H1 (cell line): Measurements from ENCODE around the gene RAD51B. TPM values are rescaled to one million over a fixed set of nuclear protein-coding genes. Genes with fewer than 3 reads are reported as not detected.
A peak's percentile ranks its signal among the peaks of the same experiment; 100 is the strongest.

Experiments
- CTCF ChIA-PET: fragments of 300-600 bp; sonication (Branson Sonifier 250); formaldehyde crosslinking; loops from one replicate; lab custom pipeline; 2021; ENCODE audit not compliant: partially characterized antibody; lab: Charles Lee
- POLR2A ChIA-PET: fragments of 300-600 bp; sonication (Branson Sonifier 250); formaldehyde crosslinking; loops from one replicate; lab custom pipeline; 2021; ENCODE audit warnings: inconsistent platforms; ENCODE audit not compliant: partially characterized antibody; lab: Charles Lee
- DNase-seq, 2 experiments: peaks; one replicate each; pipeline versions ENCODE4 v3.0.0 to v3.0.0-alpha.2; 2010 to 2022; ENCODE audit warnings: low spot score in 2 of 2, low read depth in 1 of 2, mixed read lengths in 1 of 2
- FAIRE-seq: peaks from 2 replicates; lab custom pipeline; 2011; peaks lifted over from hg19 to GRCh38; lab: Jason Lieb, UNC
- H2AFZ ChIP-seq: 2 replicates; pipeline ENCODE4 v1.8.1; 2012; ENCODE audit warnings: low read length, inconsistent platforms
- H2AK5ac ChIP-seq: 2 replicates; pipeline ENCODE4 v1.6.1; 2013; ENCODE audit warnings: low read depth, low read length
- H2BK120ac ChIP-seq: replicated peaks from 2 replicates; pipeline ENCODE3; 2013; ENCODE audit warnings: low read depth, low read length, inconsistent platforms
- H2BK12ac ChIP-seq: 2 replicates; pipeline ENCODE4 v1.6.1; 2013; ENCODE audit warnings: low read depth, low read length
- H2BK15ac ChIP-seq: 2 replicates; pipeline ENCODE4 v1.6.1; 2013; ENCODE audit warnings: low read length
- H2BK20ac ChIP-seq: 2 replicates; pipeline ENCODE4 v1.6.1; 2013; ENCODE audit warnings: low read length
- H2BK5ac ChIP-seq: 2 replicates; pipeline ENCODE4 v1.6.1; 2013; ENCODE audit warnings: low read depth, low read length
- H3K14ac ChIP-seq: 2 replicates; pipeline ENCODE4 v1.6.1; 2013; ENCODE audit warnings: inconsistent platforms; ENCODE audit not compliant: insufficient read length
- H3K18ac ChIP-seq: 2 replicates; pipeline ENCODE4 v1.6.1; 2013; ENCODE audit warnings: low read length; ENCODE audit errors: extremely low read depth
- H3K23ac ChIP-seq: 2 replicates; pipeline ENCODE4 v1.6.1; 2013; ENCODE audit warnings: inconsistent platforms; ENCODE audit not compliant: insufficient read length
- H3K23me2 ChIP-seq: 2 replicates; pipeline ENCODE4 v1.6.1; 2013; ENCODE audit warnings: low read depth, low read length
- H3K27ac ChIP-seq: 2 replicates; pipeline ENCODE4 v1.6.1; 2011; ENCODE audit warnings: low read depth, low read length, inconsistent platforms
- H3K27me3 ChIP-seq, 4 experiments: replicated peaks in 1 of 4; 1 replicate in 1 of 4; 2 replicates in 3 of 4; pipeline versions ENCODE4 v1.6.1 to v1.8.1; 2011 to 2013; ENCODE audit warnings: low read length in 3 of 4, mild to moderate bottlenecking in 3 of 4, inconsistent platforms in 2 of 4, mixed read lengths in 2 of 4, moderate library complexity in 1 of 4; ENCODE audit not compliant: control insufficient read depth in 3 of 4, insufficient read depth in 3 of 4; ENCODE audit errors: extremely low read depth in 1 of 4
- H3K36me3 ChIP-seq, 4 experiments: 2 replicates each; pipeline versions ENCODE4 v1.6.1 to v1.8.1; 2011 to 2013; ENCODE audit warnings: mild to moderate bottlenecking in 4 of 4, low read length in 3 of 4, moderate library complexity in 2 of 4, control low read depth in 1 of 4, inconsistent platforms in 1 of 4; ENCODE audit not compliant: insufficient read depth in 4 of 4, control insufficient read depth in 2 of 4
- H3K4ac ChIP-seq: replicated peaks from 2 replicates; pipeline ENCODE3; 2013; ENCODE audit warnings: low read length, low read depth, mixed read lengths, inconsistent platforms; ENCODE audit not compliant: insufficient read length
- H3K4me1 ChIP-seq, 4 experiments: replicated peaks in 1 of 4; 1 replicate in 1 of 4; 2 replicates in 3 of 4; pipeline versions ENCODE4 v1.6.1 to v1.8.1; 2011 to 2013; ENCODE audit warnings: low read length in 3 of 4, inconsistent platforms in 2 of 4, mixed read lengths in 1 of 4; ENCODE audit not compliant: insufficient read depth in 4 of 4, control insufficient read depth in 3 of 4
- H3K4me2 ChIP-seq, 2 experiments: 2 replicates each; pipeline versions ENCODE4 v1.6.1 to v1.8.1; 2011 to 2013; ENCODE audit warnings: low read depth in 2 of 2, low read length in 2 of 2, control low read depth in 1 of 2, inconsistent platforms in 1 of 2, mild to moderate bottlenecking in 1 of 2; ENCODE audit not compliant: insufficient read depth in 1 of 2
- H3K4me3 ChIP-seq, 4 experiments: fragments of 200-600, 300-600 bp in 1 of 4; sonication (generic), shearing (Covaris generic), sonication (Bioruptor Twin) in 1 of 4; 2 replicates each; pipeline versions ENCODE4 v1.5.1 to v1.8.1; 2011 to 2016; ENCODE audit warnings: low read length in 4 of 4, low read depth in 3 of 4, control low read depth in 2 of 4, inconsistent platforms in 2 of 4, mild to moderate bottlenecking in 2 of 4, mixed read lengths in 1 of 4, moderate library complexity in 1 of 4; ENCODE audit not compliant: insufficient read depth in 2 of 4; ENCODE audit errors: extremely low read depth in 1 of 4
- H3K56ac ChIP-seq: replicated peaks from 2 replicates; pipeline ENCODE3; 2013; ENCODE audit warnings: low read depth, mild to moderate bottlenecking, mixed read lengths, low read length, inconsistent platforms; ENCODE audit not compliant: insufficient read length
- H3K79me1 ChIP-seq: 2 replicates; pipeline ENCODE4 v1.6.1; 2013; ENCODE audit warnings: low read depth, low read length, control low read depth
- H3K79me2 ChIP-seq, 2 experiments: 2 replicates each; pipeline versions ENCODE4 v1.6.1 to v1.8.1; 2012 to 2013; ENCODE audit warnings: low read length in 2 of 2, mild to moderate bottlenecking in 2 of 2, inconsistent platforms in 1 of 2; ENCODE audit not compliant: insufficient read depth in 2 of 2, control insufficient read depth in 1 of 2
- H3K9ac ChIP-seq, 4 experiments: replicated peaks in 1 of 4; 1 replicate in 1 of 4; 2 replicates in 3 of 4; pipeline versions ENCODE4 v1.6.1 to v1.8.1; 2011 to 2013; ENCODE audit warnings: low read depth in 3 of 4, low read length in 3 of 4, control low read depth in 2 of 4, mild to moderate bottlenecking in 2 of 4, moderate library complexity in 2 of 4, inconsistent platforms in 1 of 4; ENCODE audit errors: extremely low read depth in 1 of 4
- H3K9me3 ChIP-seq, 2 experiments: 2 replicates each; pipeline versions ENCODE4 v1.6.1 to v1.8.1; 2012 to 2013; ENCODE audit warnings: mild to moderate bottlenecking in 2 of 2, moderate library complexity in 2 of 2, control low read depth in 1 of 2, inconsistent platforms in 1 of 2, low read depth in 1 of 2, low read length in 1 of 2, mixed read lengths in 1 of 2; ENCODE audit not compliant: insufficient read depth in 2 of 2
- H4K20me1 ChIP-seq, 2 experiments: replicated peaks in 1 of 2; 2 replicates each; pipeline versions ENCODE3 to v1.8.1; 2011 to 2013; ENCODE audit warnings: inconsistent platforms in 2 of 2, low read length in 2 of 2, mild to moderate bottlenecking in 1 of 2; ENCODE audit not compliant: insufficient read depth in 2 of 2, control insufficient read depth in 1 of 2
- H4K5ac ChIP-seq: 2 replicates; pipeline ENCODE4 v1.6.1; 2013; ENCODE audit warnings: low read length, low read depth, mixed read lengths, inconsistent platforms; ENCODE audit not compliant: insufficient read length
- H4K8ac ChIP-seq: 2 replicates; pipeline ENCODE4 v1.8.0; 2013; ENCODE audit warnings: mild to moderate bottlenecking, moderate library complexity, low read length, inconsistent platforms; ENCODE audit not compliant: insufficient read depth; ENCODE audit errors: extremely low read depth
- H4K91ac ChIP-seq: replicated peaks from 2 replicates; pipeline ENCODE3; 2013; ENCODE audit warnings: low read length, mixed read lengths, inconsistent platforms; ENCODE audit not compliant: insufficient read length
- CEBPB ChIP-seq: IDR thresholded peaks from 2 replicates; pipeline ENCODE4 v1.6.1; 2012; ENCODE audit warnings: low read depth, low read length
- WGBS, 2 experiments: shearing (Covaris generic) in 1 of 2; methylation state at CpG; one replicate each; pipeline versions ENCODE4 v1.1.6 to v1.1.7; 2013 to 2015; ENCODE audit warnings: low lambda C conversion rate in 2 of 2, mixed read lengths in 2 of 2, inconsistent platforms in 1 of 2, low coverage in 1 of 2, missing lambda C conversion rate in 1 of 2; ENCODE audit not compliant: insufficient replicate concordance in 2 of 2, insufficient coverage in 1 of 2, insufficient read length in 1 of 2; ENCODE audit errors: extremely low coverage in 1 of 2, missing lambda C conversion rate in 1 of 2; 5-methylcytosine and 5-hydroxymethylcytosine counted together
- polyA plus RNA-seq, 7 experiments: library from polyadenylated mRNA; depleted of rRNA in 3 of 7; stranded (reverse) in 5 of 7; unstranded in 2 of 7; fragments of >200 nt in 5 of 7; fragments of 200-250 nt in 2 of 7; gene quantifications; 1 replicate in 5 of 7; 2 replicates in 1 of 7; 4 replicates in 1 of 7; pipeline versions ENCODE4 v1.2.1 to v1.2.3, GENCODE V29; 2011 to 2013; ENCODE audit warnings: missing spikeins in 2 of 7, mixed read lengths in 2 of 7
- total RNA-seq: library from RNA; stranded (reverse); fragmentation: NEBNext Ultra II Directional; extraction: Animal tissue kit (Norgen Biotek cat#: 25700); gene quantifications from 2 replicates; pipeline ENCODE4 v1.2.1, GENCODE V29; 2021

RAD51B gene
- total and polyA plus RNA-seq, 2 of the 8 experiments (the other 6 are each of a cell fraction or from before 2014, with no cell fraction given), result 3.9 to 14.9 TPM

- 82% methylated on average over 1 of the region's 1 CpG; no CpG with 5 or more reads in 1 of the 2 experiments for WGBS, 2 experiments
- DNase-seq, result no peak
Observed at GRCh38 chr14:68208218-68208617, 388.6 kb downstream of the RAD51B start.

More at GRCh38 chr14:68208218-68208617, 388.6 kb downstream of the RAD51B start:
- Histone ChIP-seq H3K27ac (no peak overlapping the region), H4K20me1 (no peaks in the 10 kb centered on the region), H4K8ac (no peak overlapping the region), H2BK12ac (no peak overlapping the region), H3K23me2 (no peaks in the 10 kb centered on the region), H3K79me1 (no peaks in the 10 kb centered on the region), H2BK120ac (no peak overlapping the region), H2BK20ac (no peak overlapping the region), H3K9me3 (no peaks in the 10 kb centered on the region), H4K91ac (no peak overlapping the region), H3K18ac (no peak overlapping the region), H3K79me2 (no peaks in the 10 kb centered on the region), H3K9ac (no peak overlapping the region), H2AFZ (no peak overlapping the region), H3K4me2 (no peak overlapping the region), H3K56ac (no peak overlapping the region), H2BK5ac (no peak overlapping the region), H3K36me3 (no peaks in the 10 kb centered on the region), H3K4me3 (no peak overlapping the region), H2BK15ac (no peak overlapping the region), H3K4ac (no peak overlapping the region), H2AK5ac (no peak overlapping the region), H3K14ac (no peak overlapping the region), H3K23ac (no peak overlapping the region), H3K27me3 (no peaks in the 10 kb centered on the region), H4K5ac (no peak overlapping the region), H3K4me1 (peaks cover 0 to 6% (median 0%) of the 10 kb centered on the region in 4 experiments; a peak in 2 of 7 replicates)
- ChIA-PET POLR2A (interaction anchor here (0.6 to 0.7 kb wide), 2 partner anchors 79 to 585 kb away, joined by 3 read pairs; partner anchors contain the start of gene ZFP36L1), CTCF (interaction anchor here (0.5 kb wide), 1 partner anchor 65 kb away, joined by 4 read pairs; no protein-coding TSS in a partner anchor)
- no peak for TF ChIP-seq CEBPB
- FAIRE-seq, result peak; percentile 48
